HEK293 (cell line): ENCODE results near the gene MUC21.
"Not testable (repeated sequence)": the region's sequence is repeated elsewhere in the genome, so short reads cannot be mapped to it uniquely, and the experiment has no call there.

ENCODE experiments used
- CTCF ChIA-PET: fragments of 350-600 bp; formaldehyde crosslinking; extraction: SDS; loops from one replicate; lab custom pipeline; 2021; ENCODE audit warnings: antibody characterized with exemption; lab: Yijun Ruan, JAX
- POLR2A ChIA-PET: fragments of 300-600 bp; formaldehyde crosslinking; extraction: SDS; loops from one replicate; lab custom pipeline; 2020; ENCODE audit warnings: antibody characterized with exemption, inconsistent platforms; lab: Yijun Ruan, JAX
- H3K27ac ChIP-seq: fragments of 200-500 bp; sonication (Bioruptor generic); 2 replicates; pipeline ENCODE4 v1.5.1; 2014; ENCODE audit warnings: low read depth, low read length, control low read depth, inconsistent platforms; ENCODE audit errors: extremely low read depth
- H3K36me3 ChIP-seq, 2 experiments: fragments of 200-500 bp in 1 of 2; sonication (Bioruptor generic) in 1 of 2; 1 replicate in 1 of 2; 2 replicates in 1 of 2; pipeline ENCODE4 v1.5.1; 2014 to 2017; ENCODE audit warnings: inconsistent platforms in 2 of 2, low read length in 2 of 2; ENCODE audit not compliant: control insufficient read depth in 2 of 2, insufficient read depth in 1 of 2
- H3K4me1 ChIP-seq: fragments of 200-500 bp; sonication (Bioruptor generic); 2 replicates; pipeline ENCODE4 v1.5.1; 2014; ENCODE audit warnings: mild to moderate bottlenecking, low read length, inconsistent platforms; ENCODE audit not compliant: control insufficient read depth, insufficient read depth
- H3K4me3 ChIP-seq: 2 replicates; pipeline ENCODE4 v1.5.1; 2011; ENCODE audit warnings: low read depth, mild to moderate bottlenecking, control low read depth, low read length, moderate library complexity
- H3K9me3 ChIP-seq: fragments of 200-500 bp; sonication (Bioruptor generic); 2 replicates; pipeline ENCODE4 v1.5.1; 2014; ENCODE audit warnings: low read depth, low read length, inconsistent platforms; ENCODE audit not compliant: control insufficient read depth, insufficient read depth
- SP7 ChIP-seq: fragments of 450-650 bp; formaldehyde crosslinking; IDR thresholded peaks from 2 replicates; pipeline ENCODE4 v1.5.1; 2016; ENCODE audit warnings: missing biosample characterization, missing genetic modification characterization
- WT1 ChIP-seq: fragments of 450-650 bp; formaldehyde crosslinking; IDR thresholded peaks from 2 replicates; pipeline ENCODE4 v1.5.1; 2016; ENCODE audit warnings: missing biosample characterization, missing genetic modification characterization
- ZBTB26 ChIP-seq: fragments of 450-650 bp; formaldehyde crosslinking; optimal IDR thresholded peaks from 2 replicates; pipeline ENCODE3; 2016; ENCODE audit warnings: missing biosample characterization, mild to moderate bottlenecking, missing genetic modification characterization
- ZIC2 ChIP-seq: fragments of 450-650 bp; formaldehyde crosslinking; IDR thresholded peaks from 2 replicates; pipeline ENCODE4 v1.5.1; 2016; ENCODE audit warnings: missing biosample characterization, missing genetic modification characterization
- ZNF140 ChIP-seq: fragments of 450-650 bp; formaldehyde crosslinking; IDR thresholded peaks from 2 replicates; pipeline ENCODE4 v1.5.1; 2016; ENCODE audit warnings: missing biosample characterization, missing genetic modification characterization
- ZNF2 ChIP-seq: fragments of 450-650 bp; formaldehyde crosslinking; IDR thresholded peaks from 2 replicates; pipeline ENCODE4 v1.5.1; 2016; ENCODE audit warnings: missing biosample characterization, missing genetic modification characterization
- ZNF624 ChIP-seq: fragments of 450-650 bp; formaldehyde crosslinking; IDR thresholded peaks from 2 replicates; pipeline ENCODE4 v1.5.1; 2017; ENCODE audit warnings: missing biosample characterization, missing genetic modification characterization
- ZNF777 ChIP-seq: fragments of 450-650 bp; formaldehyde crosslinking; IDR thresholded peaks from 2 replicates; pipeline ENCODE4 v1.5.1; 2017; ENCODE audit warnings: missing biosample characterization, missing genetic modification characterization, borderline replicate concordance
- TF ChIP-seq, protein P1 (sequence below): fragments of 450-650 bp; formaldehyde crosslinking; IDR thresholded peaks from 2 replicates; pipeline ENCODE4 v1.5.1; 2016; ENCODE audit warnings: missing biosample characterization, missing genetic modification characterization
- TF ChIP-seq, protein P2 (sequence below): fragments of 450-650 bp; formaldehyde crosslinking; IDR thresholded peaks from 2 replicates; pipeline ENCODE4 v1.5.0; 2017; ENCODE audit warnings: missing biosample characterization, missing genetic modification characterization, borderline replicate concordance

The MUC21 gene

GRCh38 chr6:31020057-31020456 is 36.5 kb downstream of the MUC21 start (continued):
- no peak for TF ChIP-seq ZNF2
- TF ChIP-seq, all 188 proteins: peak for 0

DNA sequence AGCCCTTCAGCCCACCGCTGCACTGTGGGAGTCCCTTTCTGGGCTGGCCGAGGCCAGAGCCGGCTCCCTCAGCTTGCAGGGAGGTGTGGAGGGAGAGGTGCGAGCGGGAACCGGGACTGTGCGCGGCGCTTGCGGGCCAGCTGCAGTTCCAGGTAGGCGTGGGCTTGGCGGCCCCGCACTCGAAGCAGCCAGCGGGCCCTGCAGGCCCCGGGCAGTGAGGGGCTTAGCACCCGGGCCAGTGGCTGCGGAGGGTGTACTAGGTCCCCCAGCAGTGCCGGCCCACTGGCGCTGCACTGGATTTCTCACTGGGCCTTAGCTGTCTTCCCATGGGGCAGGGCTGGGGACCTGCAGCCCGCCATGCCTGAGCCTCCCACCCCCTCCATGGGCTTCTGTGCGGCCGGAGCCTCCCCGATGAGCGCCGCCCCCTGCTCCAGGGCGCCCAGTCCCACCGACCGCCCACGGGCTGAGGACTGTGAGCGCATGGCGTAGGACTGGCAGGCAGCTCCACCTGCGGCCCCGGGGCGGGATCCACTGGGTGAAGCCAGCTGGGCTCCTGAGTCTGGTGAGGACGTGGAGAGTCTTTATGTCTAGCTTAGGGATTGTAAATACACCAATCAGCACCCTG is 37.2 kb downstream of the MUC21 start:
- H3K36me3 ChIP-seq, H3K27ac ChIP-seq, H3K4me1 ChIP-seq, H3K4me3 ChIP-seq, H3K9me3 ChIP-seq: not testable (repeated sequence)
- ChIA-PET CTCF (interaction anchor here (0.6 to 1.0 kb wide), 2 partner anchors 21 to 33 kb away, joined by 3 to 7 read pairs; no protein-coding TSS in a partner anchor), POLR2A (interaction anchor here (0.6 kb wide), 1 partner anchor 475 kb away, joined by 5 read pairs; no protein-coding TSS in a partner anchor)

DNA sequence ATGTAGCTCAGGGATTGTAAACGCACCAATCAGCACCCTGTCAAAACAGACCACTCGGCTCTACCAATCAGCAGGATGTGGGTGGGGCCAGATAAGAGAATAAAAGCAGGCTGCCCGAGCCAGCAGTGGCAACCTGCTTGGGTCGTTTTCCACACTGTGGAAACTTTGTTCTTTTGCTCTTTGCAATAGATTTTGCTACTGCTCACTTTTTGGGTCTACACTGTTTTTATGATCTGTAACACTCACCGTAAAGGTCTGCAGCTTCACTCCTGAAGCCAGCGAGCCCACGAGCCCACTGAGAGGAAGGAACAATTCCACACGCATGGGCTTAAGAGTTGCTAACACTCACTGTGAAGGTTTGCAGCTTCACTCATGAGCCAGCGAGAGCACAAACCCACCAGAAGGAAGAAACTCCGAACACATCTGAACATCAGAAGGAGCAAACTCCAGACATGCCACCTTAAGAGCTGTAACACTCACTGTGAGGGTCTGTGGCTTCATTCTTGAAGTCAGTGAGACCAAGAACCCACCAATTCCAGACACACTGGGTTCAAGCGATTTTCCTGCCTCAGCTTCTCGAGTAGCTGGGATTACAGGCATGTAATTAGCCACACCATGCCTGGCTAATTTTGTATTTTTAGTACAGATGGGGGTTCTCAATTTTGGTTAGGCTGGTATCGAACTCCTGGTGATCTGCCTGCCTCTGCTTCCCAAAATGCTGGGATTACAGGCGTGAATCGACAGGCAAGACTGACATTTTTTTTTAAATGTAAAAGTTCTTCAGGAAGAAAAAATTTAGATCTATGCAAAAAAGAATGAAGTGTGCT is 38.4 kb downstream of the MUC21 start:
- H3K9me3 ChIP-seq, H3K36me3 ChIP-seq, H3K4me1 ChIP-seq, H3K27ac ChIP-seq, POLR2A ChIA-PET, H3K4me3 ChIP-seq: not testable (repeated sequence)
- CTCF ChIA-PET, result interaction anchor here (0.6 to 1.1 kb wide), 3 partner anchors 20 to 65 kb away, joined by 3 to 7 read pairs (median 3); no protein-coding TSS in a partner anchor

GRCh38 chr6:31025595-31025994 is 42.1 kb downstream of the MUC21 start:
- H3K36me3 ChIP-seq, result no peaks in the 10 kb centered on the region
- CTCF ChIA-PET, result interaction anchor here (0.7 to 1.2 kb wide), 2 partner anchors 18 to 116 kb away, joined by 3 read pairs; no protein-coding TSS in a partner anchor
- no peak for TF ChIP-seq SP7 (tag by site-specific recombination)
- no peak for TF ChIP-seq ZBTB26 (tag by site-specific recombination)
- TF ChIP-seq ZNF624 (tag by site-specific recombination), result no peak
- TF ChIP-seq WT1 (tag by site-specific recombination), result no peak
- TF ChIP-seq, protein P1, sequence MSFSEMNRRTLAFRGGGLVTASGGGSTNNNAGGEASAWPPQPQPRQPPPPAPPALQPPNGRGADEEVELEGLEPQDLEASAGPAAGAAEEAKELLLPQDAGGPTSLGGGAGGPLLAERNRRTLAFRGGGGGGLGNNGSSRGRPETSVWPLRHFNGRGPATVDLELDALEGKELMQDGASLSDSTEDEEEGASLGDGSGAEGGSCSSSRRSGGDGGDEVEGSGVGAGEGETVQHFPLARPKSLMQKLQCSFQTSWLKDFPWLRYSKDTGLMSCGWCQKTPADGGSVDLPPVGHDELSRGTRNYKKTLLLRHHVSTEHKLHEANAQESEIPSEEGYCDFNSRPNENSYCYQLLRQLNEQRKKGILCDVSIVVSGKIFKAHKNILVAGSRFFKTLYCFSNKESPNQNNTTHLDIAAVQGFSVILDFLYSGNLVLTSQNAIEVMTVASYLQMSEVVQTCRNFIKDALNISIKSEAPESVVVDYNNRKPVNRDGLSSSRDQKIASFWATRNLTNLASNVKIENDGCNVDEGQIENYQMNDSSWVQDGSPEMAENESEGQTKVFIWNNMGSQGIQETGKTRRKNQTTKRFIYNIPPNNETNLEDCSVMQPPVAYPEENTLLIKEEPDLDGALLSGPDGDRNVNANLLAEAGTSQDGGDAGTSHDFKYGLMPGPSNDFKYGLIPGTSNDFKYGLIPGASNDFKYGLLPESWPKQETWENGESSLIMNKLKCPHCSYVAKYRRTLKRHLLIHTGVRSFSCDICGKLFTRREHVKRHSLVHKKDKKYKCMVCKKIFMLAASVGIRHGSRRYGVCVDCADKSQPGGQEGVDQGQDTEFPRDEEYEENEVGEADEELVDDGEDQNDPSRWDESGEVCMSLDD (tag by site-specific recombination), result no peak
- TF ChIP-seq ZNF140 (tag by site-specific recombination), result no peak
- TF ChIP-seq, protein P2, sequence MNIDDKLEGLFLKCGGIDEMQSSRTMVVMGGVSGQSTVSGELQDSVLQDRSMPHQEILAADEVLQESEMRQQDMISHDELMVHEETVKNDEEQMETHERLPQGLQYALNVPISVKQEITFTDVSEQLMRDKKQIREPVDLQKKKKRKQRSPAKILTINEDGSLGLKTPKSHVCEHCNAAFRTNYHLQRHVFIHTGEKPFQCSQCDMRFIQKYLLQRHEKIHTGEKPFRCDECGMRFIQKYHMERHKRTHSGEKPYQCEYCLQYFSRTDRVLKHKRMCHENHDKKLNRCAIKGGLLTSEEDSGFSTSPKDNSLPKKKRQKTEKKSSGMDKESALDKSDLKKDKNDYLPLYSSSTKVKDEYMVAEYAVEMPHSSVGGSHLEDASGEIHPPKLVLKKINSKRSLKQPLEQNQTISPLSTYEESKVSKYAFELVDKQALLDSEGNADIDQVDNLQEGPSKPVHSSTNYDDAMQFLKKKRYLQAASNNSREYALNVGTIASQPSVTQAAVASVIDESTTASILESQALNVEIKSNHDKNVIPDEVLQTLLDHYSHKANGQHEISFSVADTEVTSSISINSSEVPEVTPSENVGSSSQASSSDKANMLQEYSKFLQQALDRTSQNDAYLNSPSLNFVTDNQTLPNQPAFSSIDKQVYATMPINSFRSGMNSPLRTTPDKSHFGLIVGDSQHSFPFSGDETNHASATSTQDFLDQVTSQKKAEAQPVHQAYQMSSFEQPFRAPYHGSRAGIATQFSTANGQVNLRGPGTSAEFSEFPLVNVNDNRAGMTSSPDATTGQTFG (tag by site-specific recombination), result no peak
- no peak for TF ChIP-seq ZIC2 (tag by site-specific recombination)
- TF ChIP-seq ZNF777 (tag by site-specific recombination), result no peak
- H3K9me3 ChIP-seq, result no peaks in the 10 kb centered on the region
- no peaks in the 10 kb centered on the region for H3K4me1 ChIP-seq
- no peak overlapping the region for H3K4me3 ChIP-seq
- no peak overlapping the region for H3K27ac ChIP-seq
- POLR2A ChIA-PET, result no interaction called here
